ENCODE data around the gene TCL1B. TPM values are rescaled to one million over a fixed set of nuclear protein-coding genes. Genes with fewer than 3 reads are reported as not detected.

The TCL1B gene
- total and polyA plus RNA-seq, 11 donors = not detected

DNA sequence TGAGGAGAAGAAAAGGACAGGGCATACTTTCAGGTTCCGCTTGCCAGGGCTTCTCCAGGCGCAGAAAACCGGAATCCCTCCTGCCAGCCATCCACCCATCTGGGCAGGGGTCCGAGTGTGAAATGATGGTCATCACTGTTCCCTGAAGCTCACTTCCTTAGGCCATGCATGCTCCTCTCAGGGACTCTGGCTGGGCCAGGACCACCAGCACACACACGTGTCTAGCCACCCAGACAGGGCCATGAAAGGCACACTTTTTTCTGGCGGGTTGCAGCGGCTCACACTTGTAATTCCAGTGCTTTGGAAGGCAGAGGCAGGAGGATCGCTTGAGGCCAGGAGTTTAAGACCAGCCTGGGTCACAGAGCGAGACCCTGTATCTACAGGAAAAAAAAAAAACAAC is 26.2 kb downstream of the TCL1B start:
- no peak for DNase-seq
- no peak for ATAC-seq
- WGBS, 4 donors = 86 to 90% (median 89%) methylated on average over 9 of the region's 9 CpGs
- no peak for TF ChIP-seq POLR2A (IDR thresholded peaks at IDR 0.05)
- H3K4me3 ChIP-seq = no peak overlapping the region
- H3K27me3 ChIP-seq = peaks cover 0 to 36% (median 12%) of the 10 kb centered on the region in 9 donors
- no peak overlapping the region for H3K27ac ChIP-seq
- H3K36me3 ChIP-seq = no peaks in the 10 kb centered on the region
- intact Hi-C loops (cut with DNase I) = no loop called here
- no peaks in the 10 kb centered on the region for H3K4me1 ChIP-seq
- no peaks in the 10 kb centered on the region for H3K9me3 ChIP-seq

DNA sequence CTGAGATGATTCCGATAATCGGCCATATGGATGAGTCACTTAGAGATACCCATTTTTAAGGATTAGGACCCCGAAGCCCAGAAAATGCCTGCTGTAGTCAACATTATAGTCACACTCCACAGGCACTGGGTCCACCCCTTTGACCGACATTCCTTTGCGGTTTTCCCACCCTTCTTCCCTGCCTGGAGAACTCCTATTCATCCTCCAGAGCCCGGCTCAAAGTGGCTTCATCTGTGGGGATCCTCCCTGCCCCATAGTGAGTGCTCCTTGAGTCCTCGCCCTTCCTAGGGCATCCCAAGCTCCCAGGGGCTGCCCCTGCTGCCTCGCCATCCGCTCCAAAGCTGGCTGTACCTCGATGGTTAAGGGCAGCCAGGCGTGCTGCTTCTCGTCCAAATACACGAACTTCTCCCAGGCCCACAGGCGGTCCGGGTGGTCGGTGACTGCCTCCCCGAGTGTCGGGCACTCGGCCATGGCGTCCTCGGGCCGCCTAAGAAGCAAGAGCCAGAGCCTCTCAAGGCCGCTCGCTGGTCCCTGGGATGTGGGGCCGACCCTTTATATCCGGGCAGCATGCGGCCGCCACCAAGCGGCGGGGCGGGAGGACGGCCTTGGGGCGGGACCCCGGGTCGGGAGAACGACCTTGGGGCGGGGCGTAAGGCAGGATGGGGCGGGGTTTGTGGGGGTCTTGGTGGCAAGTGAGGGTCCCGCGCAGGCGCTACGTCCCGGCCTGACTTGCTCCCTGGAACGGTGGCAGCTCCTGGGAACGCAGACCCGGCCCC is 27.6 kb downstream of the TCL1B start, which contains the start of gene TCL1A:
TSS of gene TCL1A (minus strand) at position 530 of the 776 bp plus-strand sequence. CDS start at position 471, 59 bp downstream.
- Histone ChIP-seq H3K27ac (no peak within 1 kb of the TSS), H3K9me3 (no peaks in the 10 kb centered on the region), H3K27me3 (peaks cover 0 to 35% (median 12%) of the 10 kb centered on the region in 9 donors), H3K4me1 (no peaks in the 10 kb centered on the region), H3K36me3 (no peaks in the 10 kb centered on the region), H3K4me3 (no peak within 1 kb of the TSS)
- TF ChIP-seq POLR2A (IDR thresholded peaks at IDR 0.05) = no peak
- 40 to 73% (median 45%) methylated on average over 17 to 47 of the region's 47 CpGs for WGBS, 4 donors
- ATAC-seq (no peak), DNase-seq (no peak)
- intact Hi-C loops (cut with DNase I) = no loop called here

DNA sequence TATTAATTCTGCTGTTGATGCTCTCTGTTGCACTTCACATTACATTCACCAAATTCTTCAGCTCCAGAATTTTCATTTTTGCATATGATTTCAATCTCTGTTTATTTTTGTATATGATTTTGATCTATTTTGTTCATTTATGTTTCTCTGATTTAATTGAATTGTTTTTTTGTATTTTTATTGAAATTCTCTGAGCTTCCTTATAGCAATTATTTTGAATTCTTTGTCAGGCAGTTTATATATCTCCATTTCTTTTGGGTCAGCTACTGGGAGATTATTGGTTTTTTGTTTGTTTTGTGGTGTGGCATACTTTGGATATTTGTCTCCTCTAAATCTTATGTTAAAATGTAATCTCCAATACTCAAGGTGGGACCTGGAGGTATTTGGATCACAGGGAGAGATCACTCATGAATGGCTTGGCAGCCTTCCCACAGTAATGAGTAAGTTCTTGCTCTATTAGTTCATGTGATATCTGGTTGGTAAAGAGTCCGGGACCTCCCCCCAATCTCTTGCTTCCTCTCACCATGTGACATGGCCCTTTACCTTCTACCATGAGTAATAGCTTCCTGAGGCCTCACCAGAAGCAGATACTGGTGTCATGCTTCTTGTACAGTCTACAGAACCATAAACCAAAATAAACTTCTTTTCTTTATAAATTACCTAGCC is 36.4 kb downstream of the TCL1B start:
- intact Hi-C loops (cut with DNase I) = no loop called here
- WGBS, 4 donors = 51 to 80% (median 59%) methylated on average over 1 of the region's 1 CpG
- ATAC-seq (no peak), DNase-seq (no peak)
- Histone ChIP-seq H3K4me1 (no peaks in the 10 kb centered on the region), H3K27ac (no peak overlapping the region), H3K4me3 (no peak overlapping the region), H3K27me3 (peaks cover 0 to 26% (median 0%) of the 10 kb centered on the region in 9 donors), H3K9me3 (peaks cover 0 to 33% (median 17%) of the 10 kb centered on the region in 12 donors), H3K36me3 (no peaks in the 10 kb centered on the region)
- TF ChIP-seq, protein P1, sequence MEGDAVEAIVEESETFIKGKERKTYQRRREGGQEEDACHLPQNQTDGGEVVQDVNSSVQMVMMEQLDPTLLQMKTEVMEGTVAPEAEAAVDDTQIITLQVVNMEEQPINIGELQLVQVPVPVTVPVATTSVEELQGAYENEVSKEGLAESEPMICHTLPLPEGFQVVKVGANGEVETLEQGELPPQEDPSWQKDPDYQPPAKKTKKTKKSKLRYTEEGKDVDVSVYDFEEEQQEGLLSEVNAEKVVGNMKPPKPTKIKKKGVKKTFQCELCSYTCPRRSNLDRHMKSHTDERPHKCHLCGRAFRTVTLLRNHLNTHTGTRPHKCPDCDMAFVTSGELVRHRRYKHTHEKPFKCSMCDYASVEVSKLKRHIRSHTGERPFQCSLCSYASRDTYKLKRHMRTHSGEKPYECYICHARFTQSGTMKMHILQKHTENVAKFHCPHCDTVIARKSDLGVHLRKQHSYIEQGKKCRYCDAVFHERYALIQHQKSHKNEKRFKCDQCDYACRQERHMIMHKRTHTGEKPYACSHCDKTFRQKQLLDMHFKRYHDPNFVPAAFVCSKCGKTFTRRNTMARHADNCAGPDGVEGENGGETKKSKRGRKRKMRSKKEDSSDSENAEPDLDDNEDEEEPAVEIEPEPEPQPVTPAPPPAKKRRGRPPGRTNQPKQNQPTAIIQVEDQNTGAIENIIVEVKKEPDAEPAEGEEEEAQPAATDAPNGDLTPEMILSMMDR (IDR thresholded peaks at IDR 0.05) = no peak
- TF ChIP-seq POLR2A (IDR thresholded peaks at IDR 0.05) = no peak

DNA sequence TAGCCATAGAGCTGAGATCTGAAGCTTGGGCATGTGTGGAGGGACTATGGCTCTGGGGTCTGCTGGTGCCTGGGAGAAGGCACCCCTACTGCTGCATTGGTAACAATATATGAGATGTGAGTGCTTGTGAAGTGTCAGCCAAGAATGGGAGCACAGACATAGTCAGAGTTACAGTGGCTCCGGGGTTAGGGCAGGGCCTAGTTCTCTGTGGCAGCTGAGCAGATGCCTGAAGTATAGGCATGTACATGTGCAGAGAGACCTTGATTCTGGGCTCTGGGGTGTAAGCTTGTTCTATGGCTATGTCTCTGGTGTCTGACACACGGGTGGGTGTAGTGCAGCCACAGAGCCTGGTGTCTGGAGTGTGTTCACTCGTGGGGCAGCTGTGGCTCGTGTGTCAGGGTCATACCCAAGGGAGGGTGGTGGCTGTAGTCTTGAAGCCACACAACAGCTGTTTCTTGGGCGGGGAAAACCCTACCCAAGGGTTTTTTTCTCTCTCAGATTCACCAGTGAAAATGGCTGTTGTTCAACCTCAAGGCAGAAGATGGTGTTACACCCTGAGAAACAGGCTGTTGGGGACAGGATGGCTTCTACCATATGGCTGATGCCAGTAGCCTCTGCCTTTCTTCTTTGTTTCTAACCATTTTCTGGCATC is 39.6 kb downstream of the TCL1B start:
- TF ChIP-seq POLR2A (IDR thresholded peaks at IDR 0.05) = no peak
- TF ChIP-seq, protein P1 (IDR thresholded peaks at IDR 0.05) = no peak
- intact Hi-C loops (cut with DNase I) = no loop called here
- H3K4me1 ChIP-seq = no peaks in the 10 kb centered on the region
- WGBS, 4 donors = 52 to 69% (median 61%) methylated on average over 5 of the region's 5 CpGs
- ATAC-seq = no peak
- no peaks in the 10 kb centered on the region for H3K36me3 ChIP-seq
- peaks cover 0 to 33% (median 17%) of the 10 kb centered on the region in 12 donors for H3K9me3 ChIP-seq
- no peak overlapping the region for H3K4me3 ChIP-seq
- H3K27ac ChIP-seq = no peak overlapping the region
- DNase-seq = no peak
- H3K27me3 ChIP-seq = peaks cover 0 to 40% (median 2%) of the 10 kb centered on the region in 9 donors
